Stomach (tissue), 4 donors: ENCODE data around the gene CBLL1.

ENCODE experiments used
- EP300 ChIP-seq: sonication (generic); formaldehyde crosslinking; IDR thresholded peaks from one replicate; pipeline ENCODE4 v1.6.1; 2017; ENCODE audit warnings: antibody characterized with exemption
- POLR2A ChIP-seq, 4 donors: fragments of 450-650 bp; IDR thresholded peaks; one replicate each; pipeline ENCODE4 v1.6.1; 2016; ENCODE audit warnings: antibody characterized with exemption in 4 of 4, control low read depth in 2 of 4, mild to moderate bottlenecking in 1 of 4, moderate library complexity in 1 of 4
- POLR2AphosphoS5 ChIP-seq, 3 donors: sonication (generic); formaldehyde crosslinking; IDR thresholded peaks; one replicate each; pipeline ENCODE4 v1.6.1; 2016; ENCODE audit warnings: antibody characterized with exemption in 3 of 3
- TF ChIP-seq, protein P1 (sequence below), 7 experiments: fragments of 450-650 bp in 4 of 7; fragments of 200-600 bp in 3 of 7; sonication (generic) in 3 of 7; IDR thresholded peaks; one replicate each; pipeline ENCODE4 v1.5.1; 2016 to 2019; ENCODE audit warnings: antibody characterized with exemption in 7 of 7, control low read depth in 2 of 7, mild to moderate bottlenecking in 1 of 7

DNA sequence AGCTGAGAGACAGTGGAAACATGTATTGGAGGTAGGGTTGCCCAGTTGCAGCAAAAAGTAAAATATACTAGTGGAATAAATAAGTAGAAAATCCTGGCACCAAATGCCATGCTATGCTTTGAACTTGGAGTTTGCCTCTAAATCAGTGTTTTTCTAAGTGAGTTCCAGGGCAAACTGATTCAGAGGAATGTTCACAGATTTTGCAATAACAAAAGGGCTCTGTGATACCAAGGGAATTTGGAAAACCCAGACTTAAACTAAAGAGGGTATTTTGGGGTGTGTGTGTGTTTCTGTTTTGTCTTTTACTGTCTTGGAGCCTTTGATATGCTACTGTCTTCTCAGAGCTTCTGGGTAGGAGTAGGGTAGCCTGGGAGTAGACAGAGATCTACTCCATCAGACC is 43.4 kb upstream of the CBLL1 start:
- TF ChIP-seq, protein P1, sequence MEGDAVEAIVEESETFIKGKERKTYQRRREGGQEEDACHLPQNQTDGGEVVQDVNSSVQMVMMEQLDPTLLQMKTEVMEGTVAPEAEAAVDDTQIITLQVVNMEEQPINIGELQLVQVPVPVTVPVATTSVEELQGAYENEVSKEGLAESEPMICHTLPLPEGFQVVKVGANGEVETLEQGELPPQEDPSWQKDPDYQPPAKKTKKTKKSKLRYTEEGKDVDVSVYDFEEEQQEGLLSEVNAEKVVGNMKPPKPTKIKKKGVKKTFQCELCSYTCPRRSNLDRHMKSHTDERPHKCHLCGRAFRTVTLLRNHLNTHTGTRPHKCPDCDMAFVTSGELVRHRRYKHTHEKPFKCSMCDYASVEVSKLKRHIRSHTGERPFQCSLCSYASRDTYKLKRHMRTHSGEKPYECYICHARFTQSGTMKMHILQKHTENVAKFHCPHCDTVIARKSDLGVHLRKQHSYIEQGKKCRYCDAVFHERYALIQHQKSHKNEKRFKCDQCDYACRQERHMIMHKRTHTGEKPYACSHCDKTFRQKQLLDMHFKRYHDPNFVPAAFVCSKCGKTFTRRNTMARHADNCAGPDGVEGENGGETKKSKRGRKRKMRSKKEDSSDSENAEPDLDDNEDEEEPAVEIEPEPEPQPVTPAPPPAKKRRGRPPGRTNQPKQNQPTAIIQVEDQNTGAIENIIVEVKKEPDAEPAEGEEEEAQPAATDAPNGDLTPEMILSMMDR (IDR thresholded peaks at IDR 0.05), result no peak
- no peak for TF ChIP-seq POLR2A (IDR thresholded peaks at IDR 0.05)
- no peak for TF ChIP-seq EP300
- no peak for TF ChIP-seq POLR2AphosphoS5 (IDR thresholded peaks at IDR 0.05)
